ENCODE data around the gene MRTFB. TPM values are rescaled to one million over a fixed set of nuclear protein-coding genes. Genes with fewer than 3 reads are reported as not detected.

MRTFB gene
- total RNA-seq, 1 experiment from 2014 or later = 90.5 TPM

DNA sequence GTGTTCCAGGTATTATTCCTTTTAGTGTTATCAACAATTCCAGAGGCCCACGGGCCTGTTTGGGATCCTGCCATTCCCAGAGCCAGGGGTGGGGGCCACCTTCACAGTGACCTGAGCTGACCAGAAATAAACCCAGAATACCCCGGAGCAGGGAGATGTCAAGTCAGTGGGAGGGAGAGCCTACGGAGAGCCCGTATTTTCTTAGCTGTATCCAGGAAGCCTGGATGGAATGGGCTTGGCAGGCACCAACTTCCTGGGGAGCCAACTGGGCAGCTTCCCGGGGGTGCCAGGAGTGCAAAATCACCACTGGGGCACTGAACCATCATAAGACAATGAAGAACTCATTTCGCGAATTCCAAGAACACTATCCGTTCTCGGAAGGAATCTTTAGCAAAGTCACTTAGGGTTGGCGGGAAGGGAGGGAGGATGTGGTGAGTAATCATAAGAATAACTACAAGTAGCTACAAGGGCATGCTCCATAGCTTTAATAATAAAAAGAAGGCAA lies 13.2 kb upstream of the MRTFB start:
- Histone ChIP-seq H3K27ac (ENCODE audit: low read length) (no peak overlapping the region), H3K9me3 (ENCODE audit: control insufficient read depth, insufficient read depth, low read depth, low read length) (no peaks in the 10 kb centered on the region), H3K4me1 (ENCODE audit: control insufficient read depth, insufficient read depth, low read length) (no peaks in the 10 kb centered on the region), H3K4me3 (ENCODE audit: low read depth in 2 of 2, low read length in 2 of 2) (no peak overlapping the region), H3K36me3 (ENCODE audit: control insufficient read depth, insufficient read depth, low read length) (no peaks in the 10 kb centered on the region), H3K27me3 (ENCODE audit: control insufficient read depth, insufficient read depth, low read length) (no peaks in the 10 kb centered on the region)
- no peak for ATAC-seq
- intact Hi-C loops (cut with micrococcal nuclease; ENCODE audit: unreplicated experiment) = no loop called here
- in situ Hi-C loops (cut with HindIII; ENCODE audit: low pct_unique_long_range_greater_than_20kb, low sequenced_read_pairs) = no loop called here
- ChIA-PET POLR2A (no interaction called here), CTCF (interaction anchor here (0.8 kb wide), 1 partner anchor 12 kb away, joined by 7 read pairs; no protein-coding TSS in a partner anchor)
- no peak for DNase-seq (ENCODE audit: low read depth, low spot score)
- BruUV-seq (replicated peaks) = no TSS peak
- TF ChIP-seq, protein P1, sequence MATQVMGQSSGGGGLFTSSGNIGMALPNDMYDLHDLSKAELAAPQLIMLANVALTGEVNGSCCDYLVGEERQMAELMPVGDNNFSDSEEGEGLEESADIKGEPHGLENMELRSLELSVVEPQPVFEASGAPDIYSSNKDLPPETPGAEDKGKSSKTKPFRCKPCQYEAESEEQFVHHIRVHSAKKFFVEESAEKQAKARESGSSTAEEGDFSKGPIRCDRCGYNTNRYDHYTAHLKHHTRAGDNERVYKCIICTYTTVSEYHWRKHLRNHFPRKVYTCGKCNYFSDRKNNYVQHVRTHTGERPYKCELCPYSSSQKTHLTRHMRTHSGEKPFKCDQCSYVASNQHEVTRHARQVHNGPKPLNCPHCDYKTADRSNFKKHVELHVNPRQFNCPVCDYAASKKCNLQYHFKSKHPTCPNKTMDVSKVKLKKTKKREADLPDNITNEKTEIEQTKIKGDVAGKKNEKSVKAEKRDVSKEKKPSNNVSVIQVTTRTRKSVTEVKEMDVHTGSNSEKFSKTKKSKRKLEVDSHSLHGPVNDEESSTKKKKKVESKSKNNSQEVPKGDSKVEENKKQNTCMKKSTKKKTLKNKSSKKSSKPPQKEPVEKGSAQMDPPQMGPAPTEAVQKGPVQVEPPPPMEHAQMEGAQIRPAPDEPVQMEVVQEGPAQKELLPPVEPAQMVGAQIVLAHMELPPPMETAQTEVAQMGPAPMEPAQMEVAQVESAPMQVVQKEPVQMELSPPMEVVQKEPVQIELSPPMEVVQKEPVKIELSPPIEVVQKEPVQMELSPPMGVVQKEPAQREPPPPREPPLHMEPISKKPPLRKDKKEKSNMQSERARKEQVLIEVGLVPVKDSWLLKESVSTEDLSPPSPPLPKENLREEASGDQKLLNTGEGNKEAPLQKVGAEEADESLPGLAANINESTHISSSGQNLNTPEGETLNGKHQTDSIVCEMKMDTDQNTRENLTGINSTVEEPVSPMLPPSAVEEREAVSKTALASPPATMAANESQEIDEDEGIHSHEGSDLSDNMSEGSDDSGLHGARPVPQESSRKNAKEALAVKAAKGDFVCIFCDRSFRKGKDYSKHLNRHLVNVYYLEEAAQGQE (IDR thresholded peaks at IDR 0.05; ENCODE audit: insufficient read depth in 1 of 2, low read depth in 2 of 2, low read length in 1 of 2) = no peak
- no peak for TF ChIP-seq POLR2AphosphoS5 (IDR thresholded peaks at IDR 0.05; ENCODE audit: low read depth, low read length)
- TF ChIP-seq, protein P2, sequence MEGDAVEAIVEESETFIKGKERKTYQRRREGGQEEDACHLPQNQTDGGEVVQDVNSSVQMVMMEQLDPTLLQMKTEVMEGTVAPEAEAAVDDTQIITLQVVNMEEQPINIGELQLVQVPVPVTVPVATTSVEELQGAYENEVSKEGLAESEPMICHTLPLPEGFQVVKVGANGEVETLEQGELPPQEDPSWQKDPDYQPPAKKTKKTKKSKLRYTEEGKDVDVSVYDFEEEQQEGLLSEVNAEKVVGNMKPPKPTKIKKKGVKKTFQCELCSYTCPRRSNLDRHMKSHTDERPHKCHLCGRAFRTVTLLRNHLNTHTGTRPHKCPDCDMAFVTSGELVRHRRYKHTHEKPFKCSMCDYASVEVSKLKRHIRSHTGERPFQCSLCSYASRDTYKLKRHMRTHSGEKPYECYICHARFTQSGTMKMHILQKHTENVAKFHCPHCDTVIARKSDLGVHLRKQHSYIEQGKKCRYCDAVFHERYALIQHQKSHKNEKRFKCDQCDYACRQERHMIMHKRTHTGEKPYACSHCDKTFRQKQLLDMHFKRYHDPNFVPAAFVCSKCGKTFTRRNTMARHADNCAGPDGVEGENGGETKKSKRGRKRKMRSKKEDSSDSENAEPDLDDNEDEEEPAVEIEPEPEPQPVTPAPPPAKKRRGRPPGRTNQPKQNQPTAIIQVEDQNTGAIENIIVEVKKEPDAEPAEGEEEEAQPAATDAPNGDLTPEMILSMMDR (IDR thresholded peaks at IDR 0.05) = no peak
- no peak for TF ChIP-seq TCF7L2 (IDR thresholded peaks at IDR 0.05; ENCODE audit: low read depth, low read length)

DNA sequence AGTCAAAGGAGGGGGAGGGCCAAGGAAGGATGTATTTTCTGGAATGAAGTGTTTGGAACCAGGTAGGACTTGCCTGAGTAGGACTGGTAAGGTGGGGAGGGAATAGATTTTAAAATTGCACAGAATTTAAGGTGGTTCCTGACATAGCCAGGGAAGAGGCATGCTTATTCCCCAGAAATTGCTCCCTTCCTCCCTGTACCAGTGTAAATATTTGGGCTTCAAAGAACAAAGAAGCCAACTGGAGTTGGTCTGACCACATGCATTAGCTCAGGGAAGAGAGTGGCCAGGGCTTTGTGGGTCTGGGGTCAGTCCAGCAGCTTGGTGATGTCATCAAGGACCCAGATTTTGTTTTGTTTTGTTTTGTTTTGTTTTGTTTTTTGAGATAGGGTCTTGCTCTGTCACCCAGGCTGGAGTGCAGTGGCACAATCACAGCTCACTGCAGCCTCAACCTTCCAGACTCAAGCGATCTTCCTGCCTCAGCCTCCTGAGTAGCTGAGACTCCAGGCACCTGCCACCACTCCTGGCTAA lies 9.3 kb upstream of the MRTFB start:
- no peak for DNase-seq (ENCODE audit: low read depth, low spot score)

More for the DNA sequence above, 9.3 kb upstream of the MRTFB start:
- H3K4me3 ChIP-seq (ENCODE audit: low read depth in 2 of 2, low read length in 2 of 2) = no peak overlapping the region
- H3K36me3 ChIP-seq (ENCODE audit: control insufficient read depth, insufficient read depth, low read length) = no peaks in the 10 kb centered on the region
- intact Hi-C loops (cut with micrococcal nuclease; ENCODE audit: unreplicated experiment) = no loop called here
- ChIA-PET POLR2A (interaction anchor here (0.5 to 0.6 kb wide), 4 partner anchors 39 to 1855 kb away, joined by 3 to 5 read pairs (median 4); no protein-coding TSS in a partner anchor), CTCF (no interaction called here)
- no peak for ATAC-seq
- H3K4me1 ChIP-seq (ENCODE audit: control insufficient read depth, insufficient read depth, low read length) = no peaks in the 10 kb centered on the region
- H3K27ac ChIP-seq (ENCODE audit: low read length) = no peak overlapping the region
- no TSS peak for BruUV-seq (replicated peaks)
- H3K27me3 ChIP-seq (ENCODE audit: control insufficient read depth, insufficient read depth, low read length) = no peaks in the 10 kb centered on the region
- no peaks in the 10 kb centered on the region for H3K9me3 ChIP-seq (ENCODE audit: control insufficient read depth, insufficient read depth, low read depth, low read length)
- in situ Hi-C loops (cut with HindIII; ENCODE audit: low pct_unique_long_range_greater_than_20kb, low sequenced_read_pairs) = no loop called here
- TF ChIP-seq, protein P1 (IDR thresholded peaks at IDR 0.05; ENCODE audit: insufficient read depth in 1 of 2, low read depth in 2 of 2, low read length in 1 of 2) = no peak
- TF ChIP-seq POLR2AphosphoS5 (IDR thresholded peaks at IDR 0.05; ENCODE audit: low read depth, low read length) = no peak
- TF ChIP-seq TCF7L2 (IDR thresholded peaks at IDR 0.05; ENCODE audit: low read depth, low read length) = no peak
- TF ChIP-seq, protein P2 (IDR thresholded peaks at IDR 0.05) = no peak
- no peak for TF ChIP-seq SIN3A (IDR thresholded peaks at IDR 0.05; ENCODE audit: borderline replicate concordance, insufficient read depth, low read depth, low read length)
